LHCN-M2 (cell line): ENCODE data around the gene PHF14. TPM values are rescaled to one million over a fixed set of nuclear protein-coding genes. Genes with fewer than 3 reads are reported as not detected.

ENCODE experiments used
- DNase-seq: peaks from one replicate; pipeline ENCODE4 v3.0.0-alpha.2; 2012; ENCODE audit warnings: low read depth
- total RNA-seq: library from RNA; depleted of rRNA; stranded (reverse); fragments of >200 nt; gene quantifications from 2 replicates; pipeline ENCODE4 v1.2.3, GENCODE V29; 2014

PHF14 gene
- total RNA-seq, 1 experiment from 2014 or later, result 42.4 TPM

GRCh38 chr7:11082552-11083213 lies 109.0 kb downstream of the PHF14 start:
- DNase-seq, result peak; percentile 13

GRCh38 chr7:11083214-11083568 lies 109.5 kb downstream of the PHF14 start:
- no peak for DNase-seq

GRCh38 chr7:11104578-11104977 lies 130.9 kb downstream of the PHF14 start:
- no peak for DNase-seq

- DNase-seq, result no peak
These were observed 136.0 kb downstream of the PHF14 start for GRCh38 chr7:11109659-11110058.

- no peak for DNase-seq
These were observed 146.5 kb downstream of the PHF14 start for GRCh38 chr7:11120068-11120664.

GRCh38 chr7:11120675-11121220 lies 147.1 kb downstream of the PHF14 start:
- no peak for DNase-seq

- DNase-seq, result no peak
These were observed 151.3 kb downstream of the PHF14 start for GRCh38 chr7:11124856-11125559.

- DNase-seq, result peak; percentile 44
These were observed 153.6 kb downstream of the PHF14 start for GRCh38 chr7:11127114-11127785.

- no peak for DNase-seq
These were observed 154.3 kb downstream of the PHF14 start for GRCh38 chr7:11127988-11128387.

GRCh38 chr7:11128498-11128897 lies 154.8 kb downstream of the PHF14 start:
- no peak for DNase-seq

- peak; percentile 54 for DNase-seq
These were observed 156.3 kb downstream of the PHF14 start for GRCh38 chr7:11130012-11130411.

- DNase-seq, result no peak
These were observed 156.9 kb downstream of the PHF14 start for GRCh38 chr7:11130601-11131000.

GRCh38 chr7:11133436-11133959 lies 159.8 kb downstream of the PHF14 start:
- DNase-seq, result no peak

GRCh38 chr7:11135573-11135972 lies 161.9 kb downstream of the PHF14 start:
- no peak for DNase-seq

GRCh38 chr7:11141541-11141940 lies 167.9 kb downstream of the PHF14 start:
- no peak for DNase-seq

- no peak for DNase-seq
These were observed 180.0 kb downstream of the PHF14 start for GRCh38 chr7:11153694-11154093.

- peak; percentile 33 for DNase-seq
These were observed 182.2 kb downstream of the PHF14 start for GRCh38 chr7:11155883-11156282.

GRCh38 chr7:11161499-11161898 lies 187.8 kb downstream of the PHF14 start:
- DNase-seq, result no peak

GRCh38 chr7:11163220-11163619 lies 189.5 kb downstream of the PHF14 start:
- no peak for DNase-seq

- no peak for DNase-seq
These were observed 192.4 kb downstream of the PHF14 start for GRCh38 chr7:11166051-11166450.

GRCh38 chr7:11168650-11169170 lies 195.0 kb downstream of the PHF14 start:
- DNase-seq, result no peak

- DNase-seq, result no peak
These were observed 196.5 kb downstream of the PHF14 start for GRCh38 chr7:11170175-11170574.
